NOMO-1 treated with DMSO at 0.1 percent for 48 hours (cell line): ENCODE measurements around the gene COA3.

Source experiments
- DNase-seq: peaks from one replicate; lab custom pipeline; 2025; ENCODE audit not compliant: unreplicated experiment; lab: John Stamatoyannopoulos, UW

Gene COA3

GRCh38 chr17:42818379-42818778 is 19.9 kb upstream of the COA3 start:
- no peak for DNase-seq

GRCh38 chr17:42817866-42818265 is 19.4 kb upstream of the COA3 start:
- DNase-seq: no peak

GRCh38 chr17:42814633-42815399 is 16.3 kb upstream of the COA3 start:
- no peak for DNase-seq

GRCh38 chr17:42809250-42809649 is 10.7 kb upstream of the COA3 start:
- no peak for DNase-seq

- DNase-seq: no peak
Observed at GRCh38 chr17:42806249-42806648, 7.7 kb upstream of the COA3 start.

- DNase-seq: no peak
Observed at GRCh38 chr17:42804918-42805367, 6.4 kb upstream of the COA3 start.

- no peak for DNase-seq
Observed at GRCh38 chr17:42803074-42803883, 4.8 kb upstream of the COA3 start.

- no peak for DNase-seq
Observed at GRCh38 chr17:42798011-42798382, 507 bp downstream of the COA3 start.

- no peak for DNase-seq
Observed at GRCh38 chr17:42797067-42798007, 1.2 kb downstream of the COA3 start.

GRCh38 chr17:42796066-42796758 is 2.3 kb downstream of the COA3 start:
- no peak for DNase-seq

- DNase-seq: no peak
Observed at GRCh38 chr17:42795465-42795864, 3.0 kb downstream of the COA3 start.

- no peak for DNase-seq
Observed at GRCh38 chr17:42795061-42795460, 3.4 kb downstream of the COA3 start.

GRCh38 chr17:42792545-42792944 is 6.0 kb downstream of the COA3 start:
- no peak for DNase-seq

- no peak for DNase-seq
Observed at GRCh38 chr17:42791948-42792347, 6.6 kb downstream of the COA3 start.

- DNase-seq: no peak
Observed at GRCh38 chr17:42787266-42787665, 11.2 kb downstream of the COA3 start.

GRCh38 chr17:42784811-42785592 is 13.5 kb downstream of the COA3 start:
- no peak for DNase-seq

GRCh38 chr17:42784409-42784808 is 14.1 kb downstream of the COA3 start:
- DNase-seq: no peak

- no peak for DNase-seq
Observed at GRCh38 chr17:42783791-42784138, 14.7 kb downstream of the COA3 start.

- no peak for DNase-seq
Observed at GRCh38 chr17:42783062-42783790, 15.3 kb downstream of the COA3 start.
